Measurements from ENCODE around the gene MYO9A.

Gene MYO9A

GRCh38 chr15:71779073-71779797 lies 338.7 kb downstream of the MYO9A start:
- no peak for DNase-seq

DNA sequence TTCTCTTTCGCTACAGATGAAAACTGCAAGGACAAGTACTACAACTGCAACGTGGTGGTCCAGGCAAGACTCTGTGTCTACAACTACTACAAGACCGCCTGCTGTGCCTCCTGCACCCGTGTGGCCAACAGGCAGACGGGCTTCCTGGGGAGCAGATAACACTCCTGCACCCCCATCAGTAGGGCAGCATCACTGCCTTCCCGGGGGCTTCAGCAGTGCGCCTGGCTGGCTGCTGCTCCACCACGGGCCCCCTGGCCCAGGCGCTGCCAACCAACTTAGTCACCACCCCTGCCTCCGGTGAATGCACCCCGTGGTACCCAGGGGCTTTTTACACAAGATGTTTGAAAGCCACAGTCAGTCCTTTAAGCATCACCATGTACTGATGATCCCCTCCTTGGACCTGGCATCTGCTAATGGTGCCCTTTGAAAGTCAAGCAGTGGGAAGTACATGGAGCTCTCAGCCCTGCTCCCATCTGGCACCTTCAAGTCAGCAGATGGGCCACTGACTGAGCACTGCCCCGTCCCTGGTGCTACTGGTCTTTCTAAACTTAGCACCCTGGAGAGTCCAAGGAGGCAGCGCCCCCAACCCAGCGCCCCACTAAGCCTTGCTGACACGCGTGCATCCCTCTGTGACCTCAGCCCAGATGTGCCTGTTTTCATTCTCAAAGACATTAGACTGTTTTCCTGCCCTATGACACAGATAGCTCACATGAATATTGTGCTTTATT lies 340.6 kb downstream of the MYO9A start:
- DNase-seq, result no peak

- no peak for DNase-seq
Measured at GRCh38 chr15:71776304-71776703, 341.6 kb downstream of the MYO9A start.

DNA sequence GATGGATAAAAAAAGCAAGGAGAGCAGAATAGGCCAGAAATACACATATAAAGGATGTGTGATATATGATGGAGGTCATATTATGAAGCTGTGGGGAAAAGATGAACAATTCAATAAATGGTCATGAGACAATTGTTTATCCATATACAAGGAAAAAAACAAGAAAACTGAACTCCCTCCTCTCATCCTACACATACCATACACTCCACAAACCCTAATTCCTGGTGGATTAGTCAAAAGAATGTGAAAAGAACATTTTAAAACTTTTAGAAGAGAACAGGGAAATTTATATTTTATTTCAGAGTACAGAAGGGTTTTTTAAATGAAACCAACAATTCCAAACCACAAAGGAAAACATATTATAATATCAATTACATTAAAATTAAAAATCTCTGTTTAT lies 342.1 kb downstream of the MYO9A start:
- DNase-seq, result no peak

- DNase-seq, result no peak
Measured at GRCh38 chr15:71773206-71773859, 344.6 kb downstream of the MYO9A start.

Measured in Kasumi-1 (cell line).